WTC11 (cell line): ENCODE results near the gene ABHD16A. TPM values are rescaled to one million over a fixed set of nuclear protein-coding genes. Genes with fewer than 3 reads are reported as not detected.

Experiments used
- ATAC-seq: fragments of 200-7000 bp; cut with Tn5 transposase; 2 replicates; pipeline ENCODE4 v1.10.0; 2021; ENCODE audit warnings: mild to moderate bottlenecking, moderate library complexity
- CTCF ChIA-PET: fragments of 300-600 bp; sonication (Branson Sonifier 250); formaldehyde crosslinking; loops from one replicate; lab custom pipeline; 2021; ENCODE audit warnings: antibody characterized with exemption; lab: Charles Lee
- POLR2A ChIA-PET: fragments of 350-600 bp; sonication (Branson Sonifier 250); formaldehyde crosslinking; loops from one replicate; lab custom pipeline; 2021; ENCODE audit warnings: antibody characterized with exemption; lab: Charles Lee
- DNase-seq: peaks from one replicate; pipeline ENCODE4 v3.0.0; 2021; ENCODE audit warnings: low spot score
- H3K27ac Mint-ChIP-seq: 2 replicates; pipeline ENCODE4 v1.8.0; 2021; ENCODE audit warnings: mixed read lengths
- H3K27me3 Mint-ChIP-seq: 2 replicates; pipeline ENCODE4 v1.8.0; 2021; ENCODE audit warnings: low read depth, mild to moderate bottlenecking, moderate library complexity, mixed read lengths
- H3K36me3 Mint-ChIP-seq: 2 replicates; pipeline ENCODE4 v1.8.0; 2021; ENCODE audit warnings: mixed read lengths
- H3K4me1 Mint-ChIP-seq: 2 replicates; pipeline ENCODE4 v1.8.0; 2022; ENCODE audit warnings: mixed read lengths
- H3K4me3 Mint-ChIP-seq: 2 replicates; pipeline ENCODE4 v1.8.0; 2021; ENCODE audit warnings: mild to moderate bottlenecking, moderate library complexity, mixed read lengths
- H3K9me3 Mint-ChIP-seq: 2 replicates; pipeline ENCODE4 v1.8.0; 2021; ENCODE audit warnings: mixed read lengths
- ATF3 ChIP-seq: sonication (generic); formaldehyde crosslinking; conservative IDR thresholded peaks from 2 replicates; pipeline ENCODE4 v1.8.1; 2022; ENCODE audit warnings: mild to moderate bottlenecking, missing genetic modification reagents
- CREM ChIP-seq: sonication (generic); formaldehyde crosslinking; IDR thresholded peaks from 2 replicates; pipeline ENCODE4 v1.8.1; 2022; ENCODE audit warnings: mild to moderate bottlenecking, missing genetic modification reagents, moderate library complexity
- CTCF ChIP-seq: fragments of 200-600 bp; IDR thresholded peaks from 2 replicates; pipeline ENCODE4 v1.8.0; 2022; ENCODE audit warnings: antibody characterized with exemption
- E2F5 ChIP-seq: sonication (generic); formaldehyde crosslinking; IDR thresholded peaks from 2 replicates; pipeline ENCODE4 v1.8.1; 2022; ENCODE audit warnings: mild to moderate bottlenecking, moderate library complexity, missing genetic modification reagents
- ESRRA ChIP-seq: sonication (generic); formaldehyde crosslinking; IDR thresholded peaks from 2 replicates; pipeline ENCODE4 v1.8.1; 2022; ENCODE audit warnings: mild to moderate bottlenecking, missing genetic modification reagents, borderline replicate concordance
- FOXK1 ChIP-seq: sonication (generic); formaldehyde crosslinking; IDR thresholded peaks from 2 replicates; pipeline ENCODE4 v1.8.0; 2022; ENCODE audit warnings: mild to moderate bottlenecking, moderate library complexity, missing genetic modification reagents
- FOXP4 ChIP-seq: sonication (generic); formaldehyde crosslinking; IDR thresholded peaks from 2 replicates; pipeline ENCODE4 v1.8.0; 2022; ENCODE audit warnings: mild to moderate bottlenecking, missing genetic modification reagents
- GABPB1 ChIP-seq: sonication (generic); formaldehyde crosslinking; IDR thresholded peaks from 2 replicates; pipeline ENCODE4 v1.8.1; 2023; ENCODE audit warnings: mild to moderate bottlenecking, missing genetic modification reagents
- HMGA2 ChIP-seq: fragments of 250-450 bp; sonication (Bioruptor Pico); IDR thresholded peaks from 2 replicates; pipeline ENCODE4 v1.4.0; 2021; ENCODE audit warnings: mild to moderate bottlenecking, moderate library complexity
- HMGXB4 ChIP-seq: sonication (generic); formaldehyde crosslinking; IDR thresholded peaks from 2 replicates; pipeline ENCODE4 v1.8.1; 2023; ENCODE audit warnings: mild to moderate bottlenecking, moderate library complexity, missing genetic modification reagents
- JUN ChIP-seq: sonication (generic); formaldehyde crosslinking; IDR thresholded peaks from 2 replicates; pipeline ENCODE4 v1.8.0; 2023; ENCODE audit warnings: mild to moderate bottlenecking, missing genetic modification reagents
- NFE2L1 ChIP-seq: sonication (generic); formaldehyde crosslinking; IDR thresholded peaks from 2 replicates; pipeline ENCODE4 v1.8.1; 2023; ENCODE audit warnings: missing genetic modification reagents
- NFYB ChIP-seq: sonication (generic); formaldehyde crosslinking; conservative IDR thresholded peaks from 2 replicates; pipeline ENCODE4 v1.8.0; 2022; ENCODE audit warnings: low read depth, missing genetic modification reagents
- NR2C2 ChIP-seq: sonication (generic); formaldehyde crosslinking; IDR thresholded peaks from 2 replicates; pipeline ENCODE4 v1.8.0; 2022; ENCODE audit warnings: mild to moderate bottlenecking, missing genetic modification reagents
- NR3C1 ChIP-seq: sonication (generic); formaldehyde crosslinking; conservative IDR thresholded peaks from 2 replicates; pipeline ENCODE4 v1.8.1; 2023; ENCODE audit warnings: low read depth, mild to moderate bottlenecking, missing genetic modification reagents
- OVOL2 ChIP-seq: fragments of 250-450 bp; sonication (Bioruptor Pico); IDR thresholded peaks from 2 replicates; pipeline ENCODE4 v1.9.0; 2021; ENCODE audit warnings: mild to moderate bottlenecking, borderline replicate concordance
- PREB ChIP-seq: sonication (generic); formaldehyde crosslinking; IDR thresholded peaks from 2 replicates; pipeline ENCODE4 v1.8.1; 2022; ENCODE audit warnings: mild to moderate bottlenecking, missing genetic modification reagents, moderate library complexity, borderline replicate concordance
- PRRX2 ChIP-seq: fragments of 250-450 bp; sonication (Bioruptor Pico); IDR thresholded peaks from 2 replicates; pipeline ENCODE4 v1.8.0; 2021; ENCODE audit warnings: mild to moderate bottlenecking
- SP1 ChIP-seq: sonication (generic); formaldehyde crosslinking; conservative IDR thresholded peaks from 2 replicates; pipeline ENCODE4 v1.8.1; 2022; ENCODE audit warnings: missing genetic modification reagents
- USF1 ChIP-seq: sonication (generic); formaldehyde crosslinking; IDR thresholded peaks from 2 replicates; pipeline ENCODE4 v1.8.0; 2022; ENCODE audit warnings: mild to moderate bottlenecking, missing genetic modification reagents
- USF2 ChIP-seq: sonication (generic); formaldehyde crosslinking; IDR thresholded peaks from 2 replicates; pipeline ENCODE4 v1.8.1; 2023; ENCODE audit warnings: mild to moderate bottlenecking, missing genetic modification reagents, moderate library complexity
- ZBTB21 ChIP-seq: sonication (generic); formaldehyde crosslinking; IDR thresholded peaks from 2 replicates; pipeline ENCODE4 v1.8.1; 2023; ENCODE audit warnings: mild to moderate bottlenecking, missing genetic modification reagents, borderline replicate concordance
- total RNA-seq: library from RNA; stranded (reverse); gene quantifications from 3 replicates; pipeline ENCODE4 v1.2.3, GENCODE V29; 2021

The ABHD16A gene
- total RNA-seq, 1 experiment from 2014 or later, result 28.6 TPM

GRCh38 chr6:31666337-31666965, 36.7 kb downstream of the ABHD16A start:
- peak overlapping the region; percentile 98 for H3K27ac Mint-ChIP-seq
- H3K27me3 Mint-ChIP-seq, result no peaks in the 10 kb centered on the region
- no peak for TF ChIP-seq PRRX2 (CRISPR knock-in tag)
- TF ChIP-seq NFYB (CRISPR knock-in tag), result no peak
- no peak for TF ChIP-seq OVOL2 (CRISPR knock-in tag)
- no peak for TF ChIP-seq PREB (CRISPR knock-in tag)
- TF ChIP-seq NFE2L1 (CRISPR knock-in tag), result no peak
- TF ChIP-seq FOXK1, result no peak
- TF ChIP-seq HMGXB4 (CRISPR knock-in tag), result no peak
- TF ChIP-seq HMGA2 (CRISPR knock-in tag), result no peak
- no peak for TF ChIP-seq ESRRA
- TF ChIP-seq FOXP4 (CRISPR knock-in tag), result no peak
- no peak for TF ChIP-seq SP1
- TF ChIP-seq ZBTB21, result no peak
- TF ChIP-seq CTCF, result no peak
- TF ChIP-seq ATF3 (CRISPR knock-in tag), result no peak
- no peaks in the 10 kb centered on the region for H3K9me3 Mint-ChIP-seq
- no peak for ATAC-seq
- H3K36me3 Mint-ChIP-seq, result peaks cover 67% of the 10 kb centered on the region
- DNase-seq, result no peak
- ChIA-PET CTCF (interaction anchor here (0.9 to 1.5 kb wide), 3 partner anchors 16 to 125 kb away, joined by 3 to 6 read pairs (median 4); no protein-coding TSS in a partner anchor), POLR2A (no interaction called here)
- H3K4me1 Mint-ChIP-seq, result peaks cover 31% of the 10 kb centered on the region
- H3K4me3 Mint-ChIP-seq, result peak overlapping the region; percentile 91

- ChIA-PET CTCF (interaction anchor here (0.9 to 1.8 kb wide), 7 partner anchors 12 to 125 kb away, joined by 3 to 7 read pairs (median 4); partner anchors contain the start of gene DDAH2), POLR2A (interaction anchor here (0.9 to 1.6 kb wide), 7 partner anchors 11 to 197 kb away, joined by 3 to 9 read pairs (median 4); partner anchors contain the start of genes ABHD16A, BAG6, DDX39B and HSPA1B)
- H3K36me3 Mint-ChIP-seq, result peaks cover 60% of the 10 kb centered on the region
- H3K27ac Mint-ChIP-seq, result peak within 1 kb of the TSS; percentile 98
- peak within 1 kb of the TSS; percentile 91 for H3K4me3 Mint-ChIP-seq
- ATAC-seq (peak; percentile 85), DNase-seq (peak; percentile 97)
- H3K9me3 Mint-ChIP-seq, result no peaks in the 10 kb centered on the region
- H3K4me1 Mint-ChIP-seq, result peaks cover 31% of the 10 kb centered on the region
- no peaks in the 10 kb centered on the region for H3K27me3 Mint-ChIP-seq
- TF ChIP-seq JUN (CRISPR knock-in tag) (peak; percentile 14; the same call in 1 of the 2 replicates), CREM (CRISPR knock-in tag) (peak; percentile 15; the same call in 1 of the 2 replicates), NFYB (CRISPR knock-in tag) (peak; percentile 38; the same call in 1 of the 2 replicates), OVOL2 (CRISPR knock-in tag) (no peak), NR2C2 (CRISPR knock-in tag) (peak; percentile 75), E2F5 (CRISPR knock-in tag) (no peak), USF2 (CRISPR knock-in tag) (no peak), USF1 (CRISPR knock-in tag) (peak; percentile 77; the same call in 1 of the 2 replicates), GABPB1 (peak; percentile 76; the same call in 1 of the 2 replicates), NR3C1 (no peak)
Measured at GRCh38 chr6:31665501-31666336, 37.4 kb downstream of the ABHD16A start, which contains the start of gene CSNK2B. Gene CSNK2B (plus strand): TSS chr6:31666080. CDS start chr6:31666832, 752 bp downstream.
